NCI-H774 (cell line): ENCODE results near the gene MESP1.
A peak's percentile ranks its signal among the peaks of the same experiment; 100 is the strongest.

ENCODE experiments used
- DNase-seq: peaks from one replicate; lab custom pipeline; 2025; lab: John Stamatoyannopoulos, UW

The MESP1 gene

DNA sequence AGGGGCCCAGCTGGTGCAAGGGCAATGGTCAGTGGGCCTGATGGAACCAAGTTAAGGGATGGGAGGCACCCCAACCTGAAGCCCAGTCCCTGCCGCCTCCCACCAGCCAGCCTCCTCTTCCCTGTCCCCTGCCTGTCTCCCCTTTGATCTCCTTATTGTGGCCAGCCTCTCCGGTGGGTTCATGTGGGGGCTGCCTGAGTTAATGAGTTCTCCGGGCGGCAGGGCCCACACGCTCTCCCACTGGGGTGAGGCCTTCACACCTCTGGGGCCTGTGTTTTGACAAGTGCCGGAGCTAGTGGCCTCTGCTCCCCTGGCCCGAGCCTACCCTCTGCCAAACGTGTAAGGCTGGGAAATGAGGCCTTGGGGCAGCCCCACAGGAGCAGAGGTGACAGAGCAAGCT is 7.2 kb upstream of the MESP1 start:
- DNase-seq = no peak

DNA sequence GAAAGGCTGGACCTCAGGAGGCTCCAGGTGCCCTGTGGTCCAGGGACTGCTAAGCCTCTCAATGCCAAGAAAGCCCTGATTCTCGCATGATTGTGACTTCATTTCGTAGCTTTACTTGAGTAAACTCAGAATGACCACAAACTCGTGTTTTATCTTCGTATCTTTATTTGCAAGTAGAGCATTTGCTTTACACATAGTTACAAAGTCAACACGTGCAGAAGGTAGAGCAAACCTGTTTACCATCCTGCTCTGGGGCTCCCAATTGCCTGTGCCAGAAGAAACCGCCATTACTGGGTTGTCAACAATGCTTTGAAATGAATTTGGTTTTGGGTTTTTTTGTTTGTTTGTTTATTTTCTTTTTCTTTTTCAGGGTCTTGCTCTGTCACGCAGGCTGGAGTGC is 5.8 kb upstream of the MESP1 start:
- DNase-seq = no peak

DNA sequence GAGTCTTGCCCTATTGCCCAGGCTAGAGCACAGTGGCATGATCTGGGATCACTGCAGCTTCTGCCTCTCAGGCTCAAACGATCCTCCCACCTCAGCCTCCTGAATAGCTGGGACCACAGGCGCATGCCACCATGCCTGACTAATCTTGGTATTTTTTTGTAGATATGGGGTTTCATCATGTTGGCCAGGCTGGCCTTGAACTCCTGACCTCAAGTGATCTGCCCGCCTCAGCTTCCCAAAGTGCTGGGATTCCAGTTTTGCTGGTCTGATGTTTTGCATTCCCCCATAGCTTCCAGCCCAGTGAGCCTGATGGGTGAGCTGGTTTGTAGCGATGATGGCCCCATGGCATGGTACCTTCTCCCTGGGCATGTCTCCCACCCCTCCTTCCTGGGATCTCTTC is 4.7 kb upstream of the MESP1 start:
- DNase-seq = no peak

DNA sequence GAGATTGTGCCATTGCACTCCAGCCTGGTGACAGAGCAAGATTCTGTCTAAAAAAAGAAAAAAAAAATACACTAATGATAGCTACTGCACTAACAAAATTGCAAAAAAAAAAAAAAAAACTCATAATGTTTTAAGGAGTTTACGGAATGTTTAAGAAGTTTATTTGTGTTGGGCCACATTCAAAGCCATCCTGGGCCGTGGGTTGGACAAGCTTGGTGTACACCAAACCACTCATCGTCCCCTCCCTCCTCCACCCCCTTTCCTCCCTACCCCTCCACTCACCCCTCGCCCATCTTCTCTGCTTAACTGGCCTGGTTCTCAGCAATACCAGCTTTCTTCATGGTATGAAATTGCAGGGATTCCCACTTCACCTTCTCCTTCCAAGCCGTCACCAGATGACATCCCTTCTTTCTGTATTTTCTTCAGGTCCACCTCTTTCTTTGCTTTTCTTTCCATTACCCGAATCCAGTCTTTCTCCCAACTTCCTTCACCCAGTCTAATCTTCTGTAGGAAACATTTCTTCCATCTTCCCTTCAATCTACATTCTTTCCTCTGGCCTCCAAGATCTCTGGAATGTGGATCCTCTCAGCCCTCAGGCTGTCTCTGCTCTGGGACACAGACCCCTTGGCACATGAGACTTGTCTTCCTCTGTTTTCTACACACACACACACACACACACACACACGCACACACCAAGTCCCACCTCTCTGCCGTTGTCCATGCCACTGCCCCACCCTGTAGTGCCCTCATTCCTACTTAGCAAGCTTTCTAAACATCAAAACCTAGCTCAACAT is 3.5 kb upstream of the MESP1 start:
- no peak for DNase-seq

DNA sequence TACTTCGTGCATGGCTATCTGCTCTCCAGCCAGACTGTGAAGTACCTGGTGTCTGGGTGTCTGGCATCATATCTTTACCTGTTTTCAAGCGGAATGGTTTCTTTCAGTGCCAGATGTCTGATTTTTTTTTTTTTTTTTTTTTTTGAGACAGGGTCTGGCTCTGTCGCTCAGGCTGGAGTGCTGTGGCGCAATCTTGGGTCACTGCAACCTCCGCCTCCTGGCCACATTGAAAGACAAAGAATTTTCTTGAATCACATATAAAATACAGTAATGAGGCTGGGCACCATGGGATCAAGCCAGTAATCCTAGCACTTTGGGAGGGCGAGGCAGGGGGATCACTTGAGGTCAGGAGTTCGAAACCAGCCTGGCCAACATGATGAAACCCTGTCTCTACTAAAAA is 2.8 kb upstream of the MESP1 start:
- no peak for DNase-seq

DNA sequence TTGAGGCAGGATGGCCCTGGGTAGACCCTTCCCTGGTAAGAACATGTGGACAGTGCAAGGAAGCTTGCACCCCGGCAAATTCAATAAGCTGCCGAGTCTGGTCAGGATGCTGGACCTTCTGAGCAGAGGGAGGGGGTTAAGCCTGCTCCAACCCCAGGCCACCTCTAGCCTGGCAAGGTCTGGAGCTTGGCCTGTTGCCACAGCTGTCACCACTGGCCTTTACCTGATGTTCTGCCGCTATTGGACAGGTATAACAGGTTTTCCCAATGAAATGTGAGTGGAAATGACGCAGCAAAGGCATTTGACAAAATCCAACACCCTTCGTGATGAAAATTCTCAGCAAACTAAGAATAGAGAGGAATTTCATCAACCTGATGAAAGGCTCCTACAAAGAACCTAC is 699 bp upstream of the MESP1 start:
- DNase-seq = no peak

DNA sequence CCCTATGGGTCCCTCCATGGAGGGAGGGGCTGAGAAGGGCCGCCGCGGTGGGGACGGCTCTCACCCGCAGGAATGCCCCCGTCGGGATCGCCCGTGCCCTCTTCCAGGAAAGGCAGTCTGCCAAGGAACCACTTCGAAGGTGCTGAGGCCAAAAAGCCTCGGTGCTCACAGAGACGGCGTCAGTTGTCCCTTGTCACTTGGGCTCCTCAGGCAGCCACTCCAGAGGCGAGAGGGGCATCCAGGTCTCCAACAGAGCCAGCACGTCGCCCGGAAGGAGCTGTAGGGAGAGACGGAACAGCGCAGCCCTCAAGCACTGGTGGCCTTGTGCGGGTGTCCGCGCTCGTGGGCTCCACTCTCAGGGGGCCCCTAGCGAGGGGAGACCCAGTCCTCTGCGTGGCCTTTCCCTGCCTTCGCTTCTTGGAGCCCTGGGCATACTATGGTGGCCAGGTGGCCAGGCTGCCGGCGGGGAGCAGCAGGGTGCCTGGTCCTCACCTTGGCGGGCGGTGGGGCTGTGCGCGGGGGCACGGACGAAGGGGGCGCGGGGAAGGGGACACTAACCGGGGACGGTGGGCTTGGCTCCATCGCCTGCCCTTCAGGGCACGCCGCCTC is 994 bp downstream of the MESP1 start:
- no peak for DNase-seq

DNA sequence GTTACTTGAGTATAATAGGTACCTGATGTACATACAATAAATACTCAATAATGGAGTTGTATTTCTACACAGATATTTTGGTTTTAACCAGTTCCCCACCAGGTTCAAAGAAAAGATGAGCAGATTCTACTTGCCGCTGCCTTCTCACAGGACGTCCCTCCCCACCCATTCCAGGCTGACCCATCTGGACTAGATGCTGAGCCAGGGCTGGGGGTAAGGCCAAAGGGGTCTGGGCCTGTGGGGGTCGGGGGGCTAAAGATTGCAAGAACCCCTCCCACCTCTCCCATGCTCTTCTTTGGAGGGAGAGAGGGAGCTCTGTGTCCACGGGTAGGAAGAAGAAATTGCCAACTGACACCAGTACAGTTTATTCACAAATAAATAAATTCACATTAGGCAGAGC is 1.5 kb downstream of the MESP1 start:
- no peak for DNase-seq

DNA sequence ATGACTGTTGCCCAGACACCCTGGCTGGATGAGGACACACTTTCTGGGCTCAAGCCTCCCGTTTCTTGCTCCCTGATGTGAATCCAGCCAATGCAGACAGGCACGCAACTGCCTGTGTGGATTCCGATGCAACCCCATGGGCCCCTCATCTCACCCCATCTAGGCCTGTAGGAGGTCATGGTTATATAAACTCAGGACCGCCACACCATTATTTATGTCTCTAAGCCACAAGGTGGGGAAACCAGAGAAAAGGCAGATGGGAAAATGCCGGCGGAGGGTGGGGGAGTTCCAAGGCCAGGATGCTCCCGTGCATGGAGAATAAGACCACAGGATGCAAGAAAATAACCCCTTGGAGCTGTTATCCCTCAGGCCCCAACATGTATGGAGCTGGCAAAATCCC is 2.0 kb downstream of the MESP1 start:
- no peak for DNase-seq

DNA sequence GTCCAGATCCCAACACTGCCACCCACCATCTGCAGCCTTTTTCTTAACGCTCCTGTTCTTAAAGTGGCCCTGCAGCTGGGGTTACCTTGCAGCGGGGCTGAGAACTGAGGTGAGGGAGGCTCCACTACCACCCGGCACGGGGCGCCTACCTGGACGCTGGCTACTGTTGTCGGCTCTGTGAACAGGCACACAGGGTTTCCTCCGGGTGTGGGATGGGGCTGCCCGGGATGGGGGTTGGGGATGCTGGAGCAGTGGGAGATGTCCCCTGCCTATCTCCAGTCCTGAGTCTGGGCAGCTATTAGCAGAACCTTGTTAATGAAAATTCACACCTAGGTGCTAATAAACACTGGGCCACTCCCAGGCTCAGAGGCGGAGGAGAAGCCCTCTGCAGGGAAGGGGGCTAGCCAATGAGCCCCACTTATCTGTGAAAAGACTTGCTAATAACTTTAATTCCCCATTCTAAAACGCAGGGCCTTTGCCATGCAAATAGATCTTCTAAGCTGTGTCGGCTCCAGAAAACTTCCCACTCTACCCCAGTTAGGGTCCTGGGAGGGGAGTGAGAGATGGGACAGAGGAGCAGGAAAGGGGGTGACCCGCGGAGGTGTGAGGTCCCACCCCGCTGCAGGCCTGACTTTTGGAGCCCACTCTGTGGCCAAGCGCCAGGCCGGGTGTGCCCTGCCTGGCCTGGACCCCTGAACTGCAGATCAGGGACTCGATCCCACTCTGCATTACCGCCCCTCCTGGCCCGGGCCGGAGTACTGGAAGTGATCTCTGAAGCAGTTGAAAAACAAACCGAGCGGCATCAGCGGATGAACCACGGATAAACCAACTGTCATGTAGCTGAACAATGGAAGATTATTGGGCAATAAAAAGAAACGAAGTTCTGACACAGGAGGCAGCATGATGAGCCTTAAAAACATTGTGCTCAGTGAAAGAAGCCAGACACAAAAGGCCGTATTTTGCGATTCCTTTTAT is 3.1 kb downstream of the MESP1 start:
- DNase-seq = no peak

DNA sequence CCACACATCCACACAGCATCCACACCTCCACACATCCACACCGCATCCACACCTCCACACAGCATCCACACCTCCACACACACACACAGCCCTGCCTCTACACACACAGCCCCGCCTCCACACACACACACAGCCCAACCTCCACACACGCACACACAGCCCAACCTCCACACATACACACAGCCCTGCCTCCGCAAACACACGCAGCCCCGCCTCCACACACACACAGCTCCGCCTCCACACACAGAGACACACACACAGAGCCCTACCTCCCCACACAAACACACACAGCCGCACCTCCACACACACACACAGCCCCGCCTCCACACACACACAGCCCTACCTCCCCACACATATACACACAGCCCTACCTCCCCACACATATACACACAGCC is 4.7 kb downstream of the MESP1 start:
- no peak for DNase-seq

DNA sequence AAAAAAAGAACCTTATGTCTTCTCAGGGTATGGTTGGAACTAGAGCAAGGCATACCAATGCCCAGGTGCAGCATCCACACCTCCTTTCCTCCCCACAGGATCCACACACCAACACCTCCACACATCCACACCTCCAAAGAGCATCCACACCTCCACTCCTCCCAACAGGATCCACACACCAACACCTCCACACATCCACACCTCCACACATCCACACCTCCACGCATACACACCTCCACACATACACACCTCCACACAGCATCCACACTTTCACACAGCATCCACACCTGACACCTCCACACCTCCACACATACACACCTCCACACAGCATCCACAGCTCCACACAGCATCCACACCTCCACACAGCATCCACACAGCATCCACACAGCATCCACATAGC is 5.3 kb downstream of the MESP1 start:
- DNase-seq = no peak

DNA sequence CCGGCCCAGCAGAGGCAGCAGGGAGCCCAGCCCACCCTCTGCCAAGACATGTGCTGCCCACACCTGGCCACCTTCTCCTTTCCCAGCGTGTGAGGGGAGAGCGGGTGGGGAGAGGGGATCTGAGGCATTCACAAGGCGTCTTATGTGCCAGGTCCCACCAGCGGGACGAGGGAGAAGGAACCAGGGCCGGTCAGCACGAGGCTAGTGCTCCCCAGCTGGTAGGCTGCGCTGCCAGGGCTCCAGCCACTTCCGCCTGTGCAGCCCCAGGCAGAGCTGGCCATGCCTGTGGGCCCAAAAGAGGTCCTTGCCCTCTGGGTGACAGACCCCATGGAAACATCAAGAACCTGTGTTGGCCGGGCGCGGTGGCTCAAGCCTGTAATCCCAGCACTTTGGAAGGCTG is 5.9 kb downstream of the MESP1 start:
- no peak for DNase-seq

DNA sequence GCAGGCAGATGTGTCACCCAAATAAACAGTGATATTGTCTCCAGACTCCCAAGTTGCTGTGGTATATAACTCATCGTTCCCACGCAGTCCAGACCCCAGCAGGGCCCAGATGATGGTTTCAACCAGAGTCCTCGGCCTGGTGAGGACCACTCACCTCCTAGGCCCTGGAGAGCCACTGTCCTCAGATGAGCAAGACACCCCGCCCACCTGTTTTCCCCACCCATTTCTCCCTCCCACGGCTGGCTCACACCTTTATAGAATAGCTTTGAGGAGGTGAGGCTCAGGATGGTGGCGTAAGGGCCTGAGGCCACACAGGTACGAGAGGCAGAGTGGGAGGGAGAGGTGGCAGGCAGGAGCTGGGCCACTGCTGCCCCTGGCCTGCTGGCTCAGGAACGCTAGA is 7.5 kb downstream of the MESP1 start:
- DNase-seq = no peak

DNA sequence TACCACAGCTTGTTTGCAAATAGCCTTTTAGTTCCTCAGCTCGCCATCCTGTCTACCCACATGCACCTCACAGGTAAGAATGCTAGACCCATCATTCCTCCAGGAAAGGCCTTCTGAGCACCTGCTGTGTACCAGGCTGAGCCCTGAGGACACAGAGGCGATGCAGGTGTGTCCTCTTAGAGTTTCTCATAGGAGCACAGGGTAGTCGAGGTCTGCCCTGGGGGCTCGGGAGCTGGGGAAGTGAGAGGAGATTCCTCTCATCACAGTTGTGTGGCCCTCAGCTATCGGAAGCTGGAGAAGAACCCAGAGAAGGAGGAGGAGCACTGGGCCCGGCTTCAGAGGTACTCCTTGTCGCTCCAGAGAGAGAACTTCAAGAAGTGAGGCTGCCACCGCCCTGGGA is 8.0 kb downstream of the MESP1 start:
- DNase-seq = no peak

DNA sequence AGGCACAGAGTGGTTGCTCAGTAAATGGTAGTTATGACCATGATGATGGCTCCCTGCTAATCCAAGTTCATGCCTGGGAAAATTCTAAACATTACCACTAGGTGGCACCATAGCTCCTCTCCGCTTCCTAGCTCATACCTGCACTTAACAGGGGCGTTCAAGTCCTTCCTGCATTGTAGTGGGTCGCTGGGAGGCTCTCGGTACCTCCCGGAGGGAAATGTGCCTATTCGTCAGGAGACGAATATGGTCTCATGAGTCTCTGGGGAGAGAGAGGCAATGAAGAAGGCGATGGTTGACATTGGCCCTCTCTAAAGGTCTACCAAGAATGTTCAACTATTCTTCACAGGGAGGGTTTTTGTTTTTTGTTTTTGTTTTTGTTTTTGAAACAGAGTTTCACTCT is 10.9 kb downstream of the MESP1 start:
- DNase-seq = peak; percentile 69

DNA sequence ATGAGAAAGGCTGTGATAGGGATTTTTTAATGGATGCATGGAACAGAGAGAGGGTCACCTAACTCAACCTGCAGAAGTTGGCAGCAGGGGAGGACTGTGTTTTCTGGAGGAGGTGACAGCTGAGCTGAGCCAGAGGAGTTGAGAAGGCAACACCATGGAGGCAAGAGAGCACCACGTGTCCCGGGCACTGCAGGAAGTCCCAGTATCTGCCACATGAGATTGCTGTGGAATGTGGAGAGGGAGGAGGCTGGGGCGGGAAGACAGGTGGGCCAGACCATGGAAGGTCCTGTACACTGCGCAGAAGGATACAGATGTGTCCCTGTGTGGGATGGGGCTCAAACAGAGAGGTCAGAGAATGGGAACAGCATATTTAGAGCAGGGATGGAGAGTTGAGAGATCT is 15.3 kb downstream of the MESP1 start:
- no peak for DNase-seq

DNA sequence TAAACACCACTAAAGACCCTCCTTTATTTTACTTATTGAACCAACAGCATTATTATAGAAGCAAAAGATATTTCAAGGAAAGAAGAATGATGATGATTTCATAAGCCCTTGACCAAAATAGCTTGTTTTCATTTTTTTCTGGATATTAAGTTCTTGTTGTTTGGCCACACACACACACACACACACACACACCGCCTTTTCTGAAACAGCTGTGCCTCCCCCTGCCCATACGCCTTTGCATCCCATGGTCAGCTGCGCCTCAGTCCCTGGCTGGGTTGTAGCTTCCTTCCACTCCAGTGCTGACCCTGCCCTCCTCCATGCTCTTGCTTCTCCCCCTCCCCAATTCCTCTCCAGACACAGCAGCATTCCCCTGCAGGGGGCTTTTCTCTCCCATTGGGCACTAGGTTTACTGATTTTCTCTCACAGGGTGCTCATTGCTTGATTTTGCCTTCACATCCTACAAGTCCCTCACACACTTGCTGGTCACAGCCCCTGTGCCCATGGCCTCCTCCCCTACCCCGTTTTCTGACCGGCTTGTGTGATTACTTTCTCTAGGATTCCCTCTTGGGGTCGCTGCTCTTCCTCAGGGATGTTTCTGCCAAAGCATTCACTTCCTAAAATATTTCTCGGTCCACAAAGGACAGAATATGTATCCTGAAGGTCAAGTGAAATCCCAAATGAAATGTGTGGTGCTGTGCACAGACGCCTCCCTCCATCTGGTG is 18.4 kb downstream of the MESP1 start:
- DNase-seq = no peak

DNA sequence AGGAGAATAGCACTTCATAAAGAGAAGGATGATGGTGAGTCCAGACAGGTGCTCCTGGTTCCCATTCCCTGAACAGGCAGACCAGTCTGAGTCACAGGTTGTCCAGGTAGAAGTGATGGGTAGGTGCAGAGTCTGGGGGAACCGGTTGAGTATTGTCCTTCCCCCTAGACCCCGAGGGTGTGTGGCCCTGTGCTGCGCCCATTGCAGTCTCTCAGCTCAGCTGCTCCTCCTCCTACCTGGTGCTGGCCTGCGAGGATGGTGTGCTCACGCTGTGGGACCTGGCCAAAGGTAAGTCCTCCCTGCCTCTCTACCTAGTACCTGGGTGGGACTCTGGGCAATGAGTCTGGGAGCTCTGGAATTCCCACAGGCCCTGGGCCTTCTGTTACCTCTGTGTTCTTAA is 19.8 kb downstream of the MESP1 start:
- no peak for DNase-seq

DNA sequence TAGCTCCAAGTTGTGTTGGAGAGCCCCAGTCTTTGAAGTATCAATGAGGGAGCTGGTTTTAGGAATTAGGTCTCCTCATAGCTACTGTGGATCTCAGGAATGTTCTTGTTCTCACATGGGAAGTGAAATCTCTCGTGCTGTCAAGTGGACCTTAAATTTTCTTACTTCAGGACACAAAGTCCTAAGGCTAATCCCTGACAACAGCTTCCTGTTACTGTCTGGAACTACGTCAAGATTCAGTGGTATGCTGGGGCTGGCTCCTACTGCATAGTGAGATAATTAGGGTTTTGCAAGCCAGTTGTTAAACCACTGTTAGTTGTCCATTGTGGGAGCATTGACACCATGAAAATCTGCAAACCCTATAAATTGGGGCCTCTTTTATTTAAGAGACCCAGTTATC is 22.8 kb downstream of the MESP1 start:
- DNase-seq = no peak

DNA sequence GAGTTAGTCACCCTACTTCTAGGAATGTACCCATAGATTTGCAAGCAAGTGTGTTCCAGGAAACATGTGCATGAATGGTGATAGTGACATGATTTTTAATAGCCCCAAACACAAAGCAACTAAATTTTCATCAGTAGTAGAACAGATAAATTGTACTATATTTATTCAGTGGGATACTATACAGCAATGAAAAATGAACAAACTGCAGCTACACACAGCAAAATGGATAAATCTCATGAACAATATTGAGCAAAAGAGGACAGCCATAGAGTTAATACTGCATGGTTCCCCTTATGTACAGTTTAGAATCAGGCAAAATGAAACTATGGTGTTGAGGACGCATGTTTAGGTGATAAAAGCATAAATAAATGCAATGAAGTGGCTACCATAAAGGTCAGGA is 26.0 kb downstream of the MESP1 start:
- no peak for DNase-seq

DNA sequence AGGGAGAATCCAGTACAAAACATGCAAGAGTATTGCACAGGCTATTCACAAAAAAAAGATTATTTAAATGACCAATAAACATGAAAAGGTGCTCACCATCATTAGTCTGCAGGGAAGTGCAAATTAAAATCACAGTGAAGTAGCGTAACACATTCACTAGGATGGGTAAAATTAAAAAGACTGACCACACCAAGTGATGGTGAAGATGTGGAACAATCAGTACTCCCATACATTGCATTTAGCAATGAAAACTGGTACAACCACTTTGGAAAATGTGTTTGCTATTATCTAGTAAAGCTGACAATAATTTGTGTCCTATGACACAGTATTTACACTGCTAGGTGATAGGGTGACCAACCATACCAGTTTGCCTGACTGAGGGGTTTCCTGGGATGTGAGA is 26.4 kb downstream of the MESP1 start:
- DNase-seq = no peak
